Trophoblast cell (in vitro differentiated cells and primary cell): ENCODE data around the gene MT1E.

Source experiments
- DNase-seq, 2 donors: peaks; one replicate each; pipeline ENCODE4 v3.0.0-alpha.2; 2016
- H2AFZ ChIP-seq: 2 replicates; pipeline ENCODE4 v1.6.1; 2013; ENCODE audit warnings: low read length, moderate library complexity, mild to moderate bottlenecking; ENCODE audit not compliant: insufficient read depth, poor library complexity
- H2AK5ac ChIP-seq: 2 replicates; pipeline ENCODE4 v1.6.1; 2013; ENCODE audit warnings: mild to moderate bottlenecking, low read length
- H2BK120ac ChIP-seq: 2 replicates; pipeline ENCODE4 v1.6.1; 2013; ENCODE audit warnings: low read length, mild to moderate bottlenecking, moderate library complexity; ENCODE audit not compliant: insufficient read depth, poor library complexity
- H2BK12ac ChIP-seq: 2 replicates; pipeline ENCODE4 v1.6.1; 2013; ENCODE audit warnings: mild to moderate bottlenecking, low read length, moderate library complexity
- H2BK5ac ChIP-seq: 2 replicates; pipeline ENCODE4 v1.6.1; 2013; ENCODE audit warnings: low read length, low read depth, moderate library complexity, mild to moderate bottlenecking; ENCODE audit not compliant: poor library complexity
- H3K14ac ChIP-seq: 2 replicates; pipeline ENCODE4 v1.6.1; 2013; ENCODE audit warnings: mild to moderate bottlenecking, low read length
- H3K18ac ChIP-seq: 2 replicates; pipeline ENCODE4 v1.6.1; 2013; ENCODE audit warnings: mild to moderate bottlenecking, low read length
- H3K23ac ChIP-seq: 2 replicates; pipeline ENCODE4 v1.6.1; 2013; ENCODE audit warnings: low read length
- H3K27ac ChIP-seq: 2 replicates; pipeline ENCODE4 v1.5.1; 2013; ENCODE audit warnings: low read depth, mild to moderate bottlenecking, inconsistent platforms, low read length, moderate library complexity
- H3K27me3 ChIP-seq: 2 replicates; pipeline ENCODE4 v1.6.1; 2013; ENCODE audit warnings: inconsistent platforms, mild to moderate bottlenecking, low read length, moderate library complexity; ENCODE audit not compliant: insufficient read depth
- H3K36me3 ChIP-seq, 2 experiments: 1 replicate in 1 of 2; 2 replicates in 1 of 2; pipeline ENCODE4 v1.6.1; 2013; ENCODE audit warnings: low read length in 2 of 2, mild to moderate bottlenecking in 2 of 2, moderate library complexity in 1 of 2; ENCODE audit not compliant: insufficient read depth in 2 of 2, control insufficient read depth in 1 of 2
- H3K4ac ChIP-seq: 2 replicates; pipeline ENCODE4 v1.6.1; 2013; ENCODE audit warnings: low read depth, mild to moderate bottlenecking, low read length, moderate library complexity
- H3K4me1 ChIP-seq, 2 experiments: 1 replicate in 1 of 2; 2 replicates in 1 of 2; pipeline ENCODE4 v1.6.1; 2013; ENCODE audit warnings: low read length in 2 of 2, mild to moderate bottlenecking in 2 of 2, moderate library complexity in 1 of 2; ENCODE audit not compliant: insufficient read depth in 2 of 2, control insufficient read depth in 1 of 2
- H3K4me2 ChIP-seq: 2 replicates; pipeline ENCODE4 v1.6.1; 2013; ENCODE audit warnings: inconsistent platforms, mild to moderate bottlenecking, low read length, moderate library complexity
- H3K4me3 ChIP-seq: 2 replicates; pipeline ENCODE4 v1.5.1; 2013; ENCODE audit warnings: mild to moderate bottlenecking, low read depth, low read length, inconsistent platforms
- H3K79me1 ChIP-seq: one replicate; pipeline ENCODE4 v1.6.1; 2013; ENCODE audit warnings: low read length
- H3K79me2 ChIP-seq: 2 replicates; pipeline ENCODE4 v1.6.1; 2013; ENCODE audit warnings: low read length, mild to moderate bottlenecking; ENCODE audit not compliant: control insufficient read depth, insufficient read depth, poor library complexity
- H3K9ac ChIP-seq: 2 replicates; pipeline ENCODE4 v1.6.1; 2013; ENCODE audit warnings: mild to moderate bottlenecking, low read length
- H3K9me3 ChIP-seq: 2 replicates; pipeline ENCODE4 v1.6.1; 2013; ENCODE audit warnings: low read depth, mild to moderate bottlenecking, control low read depth, inconsistent platforms, low read length; ENCODE audit not compliant: insufficient read depth
- H4K12ac ChIP-seq: 2 replicates; pipeline ENCODE4 v1.6.1; 2013; ENCODE audit warnings: low read depth, mild to moderate bottlenecking, low read length, moderate library complexity
- H4K8ac ChIP-seq: 2 replicates; pipeline ENCODE4 v1.6.1; 2013; ENCODE audit warnings: low read depth, mild to moderate bottlenecking, low read length, moderate library complexity
- H4K91ac ChIP-seq: one replicate; pipeline ENCODE4 v1.6.1; 2013; ENCODE audit warnings: low read depth, mild to moderate bottlenecking, low read length, moderate library complexity
- WGBS: extraction: QIAGEN DNeasy Blood & Tissue Kit; methylation state at CpG from one replicate; pipeline ENCODE4 v1.1.7; 2013; ENCODE audit warnings: missing lambda C conversion rate; ENCODE audit not compliant: insufficient read length, insufficient coverage; ENCODE audit errors: extremely low coverage; 5-methylcytosine and 5-hydroxymethylcytosine counted together

MT1E gene

GRCh38 chr16:56632156-56632847 is 6.7 kb downstream of the MT1E start, which contains the start of gene MT1M:
TSS of gene MT1M (plus strand) at chr16:56632659. CDS start at chr16:56632732, 73 bp downstream.
- peaks cover 3 to 11% of the 10 kb centered on the region in 2 experiments for H3K4me1 ChIP-seq
- H4K12ac ChIP-seq: no peak within 1 kb of the TSS
- no peak for DNase-seq
- peak within 1 kb of the TSS; percentile 57 for H3K4me3 ChIP-seq
- peaks cover 7% of the 10 kb centered on the region for H3K9me3 ChIP-seq
- H4K91ac ChIP-seq: no peak within 1 kb of the TSS
- H2BK120ac ChIP-seq: no peak within 1 kb of the TSS
- no peak within 1 kb of the TSS for H3K23ac ChIP-seq
- no peaks in the 10 kb centered on the region for H3K36me3 ChIP-seq
- no peak within 1 kb of the TSS for H3K9ac ChIP-seq
- peak within 1 kb of the TSS; percentile 58 for H3K4me2 ChIP-seq
- no peak within 1 kb of the TSS for H3K4ac ChIP-seq
- no CpG with 5 or more reads among the region's 61 CpGs for WGBS
- no peak within 1 kb of the TSS for H3K27ac ChIP-seq
- no peak within 1 kb of the TSS for H4K8ac ChIP-seq
- no peaks in the 10 kb centered on the region for H3K79me2 ChIP-seq
- no peak within 1 kb of the TSS for H2AK5ac ChIP-seq
- H2AFZ ChIP-seq: no peak within 1 kb of the TSS
- H3K14ac ChIP-seq: no peak within 1 kb of the TSS
- no peak within 1 kb of the TSS for H3K18ac ChIP-seq
- peaks cover 64% of the 10 kb centered on the region for H3K27me3 ChIP-seq
- H2BK12ac ChIP-seq: no peak within 1 kb of the TSS
- no peak within 1 kb of the TSS for H2BK5ac ChIP-seq
- H3K79me1 ChIP-seq: no peaks in the 10 kb centered on the region

- H3K9me3 ChIP-seq: peaks cover 8% of the 10 kb centered on the region
- no peak overlapping the region for H2BK120ac ChIP-seq
- H3K27me3 ChIP-seq: peaks cover 70% of the 10 kb centered on the region
- H3K4ac ChIP-seq: no peak overlapping the region
- H3K79me1 ChIP-seq: no peaks in the 10 kb centered on the region
- H3K4me3 ChIP-seq: no peak overlapping the region
- no CpG with 5 or more reads among the region's 6 CpGs for WGBS
- no peak overlapping the region for H3K14ac ChIP-seq
- H2AK5ac ChIP-seq: no peak overlapping the region
- no peak overlapping the region for H3K27ac ChIP-seq
- H4K91ac ChIP-seq: no peak overlapping the region
- no peak overlapping the region for H4K12ac ChIP-seq
- no peak overlapping the region for H2BK12ac ChIP-seq
- H4K8ac ChIP-seq: no peak overlapping the region
- H2AFZ ChIP-seq: no peak overlapping the region
- H3K4me2 ChIP-seq: peak overlapping the region; percentile 58
- H3K9ac ChIP-seq: no peak overlapping the region
- no peak overlapping the region for H3K18ac ChIP-seq
- H3K79me2 ChIP-seq: no peaks in the 10 kb centered on the region
- no peak overlapping the region for H3K23ac ChIP-seq
- no peaks in the 10 kb centered on the region for H3K36me3 ChIP-seq
- DNase-seq: no peak
- H3K4me1 ChIP-seq: peaks cover 3 to 11% of the 10 kb centered on the region in 2 experiments
- H2BK5ac ChIP-seq: no peak overlapping the region
Observed at GRCh38 chr16:56632848-56633365, 7.3 kb downstream of the MT1E start.

- no CpG with 5 or more reads among the region's 7 CpGs for WGBS
- Histone ChIP-seq H3K18ac (no peak overlapping the region), H2AFZ (no peak overlapping the region), H2BK120ac (no peak overlapping the region), H3K4ac (no peak overlapping the region), H3K4me2 (no peak overlapping the region), H3K4me1 (peaks cover 3 to 15% of the 10 kb centered on the region in 2 experiments), H2BK5ac (no peak overlapping the region), H2BK12ac (no peak overlapping the region), H3K79me2 (no peaks in the 10 kb centered on the region), H4K12ac (no peak overlapping the region), H3K36me3 (no peaks in the 10 kb centered on the region), H4K91ac (no peak overlapping the region), H3K27me3 (peaks cover 77% of the 10 kb centered on the region), H3K79me1 (no peaks in the 10 kb centered on the region), H3K9me3 (peaks cover 12% of the 10 kb centered on the region), H3K23ac (no peak overlapping the region), H2AK5ac (no peak overlapping the region), H3K4me3 (peak overlapping the region; percentile 57), H3K27ac (no peak overlapping the region), H3K9ac (no peak overlapping the region), H4K8ac (no peak overlapping the region), H3K14ac (no peak overlapping the region)
- no peak for DNase-seq
Observed at GRCh38 chr16:56633535-56633934, 8.0 kb downstream of the MT1E start.

- H3K14ac ChIP-seq: no peak overlapping the region
- H4K91ac ChIP-seq: no peak overlapping the region
Observed at GRCh38 chr16:56634715-56635440, 9.3 kb downstream of the MT1E start.

More at GRCh38 chr16:56634715-56635440, 9.3 kb downstream of the MT1E start:
- Histone ChIP-seq H3K4me2 (no peak overlapping the region), H3K27me3 (peaks cover 89% of the 10 kb centered on the region), H3K23ac (no peak overlapping the region), H2BK120ac (no peak overlapping the region), H3K9ac (no peak overlapping the region), H2BK12ac (no peak overlapping the region), H2AK5ac (no peak overlapping the region), H3K36me3 (no peaks in the 10 kb centered on the region), H3K9me3 (peaks cover 12% of the 10 kb centered on the region), H3K4me3 (no peak overlapping the region), H4K8ac (no peak overlapping the region), H2BK5ac (no peak overlapping the region), H3K79me1 (no peaks in the 10 kb centered on the region), H3K18ac (no peak overlapping the region), H4K12ac (no peak overlapping the region), H3K79me2 (no peaks in the 10 kb centered on the region), H2AFZ (no peak overlapping the region), H3K27ac (no peak overlapping the region), H3K4me1 (peaks cover 0 to 9% of the 10 kb centered on the region in 2 experiments), H3K4ac (no peak overlapping the region)
- WGBS: no CpG with 5 or more reads among the region's 47 CpGs
- DNase-seq: no peak
